ENCODE measurements around the gene CDK5R2.

GRCh38 chr2:218961651-218962570 is 2.4 kb downstream of the CDK5R2 start:
- TF ChIP-seq CTCF (IDR thresholded peaks at IDR 0.05) (no peak), POLR2A (IDR thresholded peaks at IDR 0.05) (no peak)

Data from lower leg skin (tissue), 3 donors.